Activated CD4-positive, CD25-positive, alpha-beta regulatory T cell (primary cell): ENCODE data around the gene CCNY.
"Not testable (repeated sequence)": the region's sequence is repeated elsewhere in the genome, so short reads cannot be mapped to it uniquely, and the experiment has no call there.

Experiments
- DNase-seq, 4 experiments: peaks; one replicate each; lab custom pipeline; 2025; lab: John Stamatoyannopoulos, UW

CCNY gene

GRCh38 chr10:35487336-35488034 is 151.2 kb downstream of the CCNY start:
- DNase-seq = no peak

GRCh38 chr10:35488228-35488627 is 151.9 kb downstream of the CCNY start:
- no peak for DNase-seq

- DNase-seq = no peak
Observed at GRCh38 chr10:35492386-35493195, 156.3 kb downstream of the CCNY start.

GRCh38 chr10:35493196-35494118 is 157.1 kb downstream of the CCNY start:
- no peak for DNase-seq

GRCh38 chr10:35495521-35496119 is 159.3 kb downstream of the CCNY start:
- no peak for DNase-seq

GRCh38 chr10:35497909-35498308 is 161.6 kb downstream of the CCNY start:
- DNase-seq = no peak

- DNase-seq = no peak
Observed at GRCh38 chr10:35498693-35499092, 162.4 kb downstream of the CCNY start.

GRCh38 chr10:35501923-35502322 is 165.6 kb downstream of the CCNY start:
- no peak for DNase-seq

- DNase-seq = no peak
Observed at GRCh38 chr10:35502692-35503091, 166.4 kb downstream of the CCNY start.

GRCh38 chr10:35503578-35503977 is 167.3 kb downstream of the CCNY start:
- DNase-seq = no peak

GRCh38 chr10:35504132-35504531 is 167.8 kb downstream of the CCNY start:
- no peak for DNase-seq

- DNase-seq = no peak
Observed at GRCh38 chr10:35505241-35505873, 169.0 kb downstream of the CCNY start.

- no peak for DNase-seq
Observed at GRCh38 chr10:35506741-35507140, 170.4 kb downstream of the CCNY start.

GRCh38 chr10:35507519-35508109 is 171.3 kb downstream of the CCNY start:
- DNase-seq = no peak

- no peak for DNase-seq
Observed at GRCh38 chr10:35508647-35509046, 172.3 kb downstream of the CCNY start.

- DNase-seq = no peak
Observed at GRCh38 chr10:35510891-35511290, 174.6 kb downstream of the CCNY start.

GRCh38 chr10:35511647-35512046 is 175.3 kb downstream of the CCNY start:
- DNase-seq = no peak

- DNase-seq = no peak
Observed at GRCh38 chr10:35516102-35516670, 179.9 kb downstream of the CCNY start.

GRCh38 chr10:35517431-35518181 is 181.3 kb downstream of the CCNY start:
- no peak for DNase-seq

GRCh38 chr10:35518187-35518586 is 181.9 kb downstream of the CCNY start:
- not testable (repeated sequence) for DNase-seq
